ENCODE results near the gene RO60.

GRCh38 chr1:193025218-193025617 is 34.2 kb upstream of the RO60 start:
- TF ChIP-seq EP300 (IDR thresholded peaks at IDR 0.05) (no peak), CTCF (IDR thresholded peaks at IDR 0.05) (no peak), POLR2A (IDR thresholded peaks at IDR 0.05) (no peak)
